Loucy (cell line): ENCODE results near the gene SORCS2.

Source experiments
- H2AFZ ChIP-seq: fragments of 200-600 bp; sonication (generic); 2 replicates; pipeline ENCODE4 v1.6.0; 2016; ENCODE audit warnings: antibody characterized with exemption, mild to moderate bottlenecking, low read length, moderate library complexity
- H3F3A ChIP-seq: fragments of 200-600 bp; 2 replicates; pipeline ENCODE4 v1.6.0; 2016; ENCODE audit warnings: antibody characterized with exemption, low read depth, mild to moderate bottlenecking
- H3K27me3 ChIP-seq: fragments of 200-600 bp; sonication (generic); 2 replicates; pipeline ENCODE4 v1.6.1; 2014; ENCODE audit warnings: low read length, mild to moderate bottlenecking; ENCODE audit not compliant: insufficient read depth, poor library complexity, severe bottlenecking
- H3K36me3 ChIP-seq: fragments of 200-600 bp; sonication (generic); 2 replicates; pipeline ENCODE4 v1.6.1; 2016; ENCODE audit warnings: low read length; ENCODE audit not compliant: insufficient read depth
- H3K4me1 ChIP-seq: fragments of 200-600 bp; sonication (generic); 2 replicates; pipeline ENCODE4 v1.5.1; 2014; ENCODE audit warnings: low read length, mild to moderate bottlenecking; ENCODE audit not compliant: insufficient read depth, poor library complexity, severe bottlenecking
- H3K4me2 ChIP-seq: fragments of 200-600 bp; sonication (generic); 2 replicates; pipeline ENCODE4 v1.6.0; 2014; ENCODE audit warnings: antibody characterized with exemption, low read length, low read depth, mild to moderate bottlenecking; ENCODE audit not compliant: poor library complexity, severe bottlenecking
- H3K4me3 ChIP-seq: fragments of 200-600 bp; sonication (generic); 2 replicates; pipeline ENCODE4 v1.5.1; 2014; ENCODE audit warnings: low read length, mild to moderate bottlenecking, mixed read lengths; ENCODE audit not compliant: poor library complexity, severe bottlenecking
- H3K79me2 ChIP-seq: fragments of 200-600 bp; sonication (generic); 2 replicates; pipeline ENCODE4 v1.6.1; 2014; ENCODE audit warnings: low read length; ENCODE audit not compliant: insufficient read depth
- H3K9ac ChIP-seq: fragments of 200-600 bp; sonication (generic); 2 replicates; pipeline ENCODE4 v1.6.0; 2014; ENCODE audit warnings: mild to moderate bottlenecking, low read depth, low read length, moderate library complexity; ENCODE audit not compliant: poor library complexity, severe bottlenecking
- H3K9me2 ChIP-seq: fragments of 200-600 bp; sonication (generic); replicated peaks from 2 replicates; pipeline ENCODE4 v1.6.1; 2016; ENCODE audit warnings: low read depth, low read length, mixed read lengths
- H3K9me3 ChIP-seq: fragments of 200-600 bp; sonication (generic); 2 replicates; pipeline ENCODE4 v1.6.1; 2014; ENCODE audit warnings: mild to moderate bottlenecking, antibody characterized with exemption, low read length, low read depth; ENCODE audit not compliant: insufficient read depth
- H4K20me1 ChIP-seq: fragments of 200-600 bp; sonication (generic); 2 replicates; pipeline ENCODE4 v1.6.0; 2014; ENCODE audit warnings: antibody characterized with exemption, low read length, mild to moderate bottlenecking; ENCODE audit not compliant: insufficient read depth, poor library complexity, severe bottlenecking
- EZH2phosphoT487 ChIP-seq: fragments of 200-600 bp; IDR thresholded peaks from 2 replicates; pipeline ENCODE4 v1.6.1; 2018; ENCODE audit warnings: antibody characterized with exemption, mild to moderate bottlenecking, moderate library complexity, borderline replicate concordance
- TF ChIP-seq, protein P1 (sequence below): fragments of 200-600 bp; sonication (generic); conservative IDR thresholded peaks from 2 replicates; pipeline ENCODE4 v1.5.1; 2014; ENCODE audit warnings: mild to moderate bottlenecking, antibody characterized with exemption, low read length

Gene SORCS2

DNA sequence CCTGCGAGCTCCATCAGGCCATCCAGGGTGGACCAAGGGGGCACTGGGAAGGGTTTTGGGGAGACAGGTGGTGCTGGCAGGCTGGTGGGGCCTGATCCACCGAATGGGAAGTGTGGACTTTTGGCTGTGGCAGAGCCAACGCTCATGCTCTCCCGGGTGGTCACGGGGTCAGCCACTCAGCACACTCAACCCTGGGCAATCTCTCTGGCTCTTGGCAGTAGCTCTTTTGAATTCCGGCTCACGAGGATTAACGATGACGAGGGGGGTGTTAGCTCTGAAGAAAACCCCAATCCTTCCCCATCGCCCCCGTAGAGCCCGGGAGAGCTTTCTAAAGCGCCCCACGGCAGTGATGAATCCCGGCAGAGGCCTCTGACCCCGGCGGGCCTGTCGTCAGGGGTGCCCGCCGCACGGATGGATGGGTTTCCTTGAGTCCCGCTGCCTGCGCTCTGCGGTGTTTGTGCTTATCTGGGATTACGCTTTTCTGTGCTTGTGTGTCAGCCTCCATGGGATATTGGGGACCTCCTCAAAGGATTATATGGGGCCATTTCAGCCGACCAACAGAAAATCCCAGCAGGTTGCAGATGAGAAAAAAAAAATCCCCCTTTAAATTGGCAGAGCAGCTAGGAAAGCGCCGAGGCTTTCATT, 399.2 kb downstream of the SORCS2 start:
- no peaks in the 10 kb centered on the region for H3K9me2 ChIP-seq
- no peaks in the 10 kb centered on the region for H3F3A ChIP-seq
- no peaks in the 10 kb centered on the region for H3K27me3 ChIP-seq
- H3K4me2 ChIP-seq = no peak overlapping the region
- peaks cover 4% of the 10 kb centered on the region; the same call in 1 of the 2 replicates for H3K9me3 ChIP-seq
- no peak overlapping the region for H3K9ac ChIP-seq
- no peaks in the 10 kb centered on the region for H4K20me1 ChIP-seq
- H3K4me1 ChIP-seq = no peaks in the 10 kb centered on the region
- H3K4me3 ChIP-seq = no peak overlapping the region
- H3K79me2 ChIP-seq = no peaks in the 10 kb centered on the region
- TF ChIP-seq, protein P1, sequence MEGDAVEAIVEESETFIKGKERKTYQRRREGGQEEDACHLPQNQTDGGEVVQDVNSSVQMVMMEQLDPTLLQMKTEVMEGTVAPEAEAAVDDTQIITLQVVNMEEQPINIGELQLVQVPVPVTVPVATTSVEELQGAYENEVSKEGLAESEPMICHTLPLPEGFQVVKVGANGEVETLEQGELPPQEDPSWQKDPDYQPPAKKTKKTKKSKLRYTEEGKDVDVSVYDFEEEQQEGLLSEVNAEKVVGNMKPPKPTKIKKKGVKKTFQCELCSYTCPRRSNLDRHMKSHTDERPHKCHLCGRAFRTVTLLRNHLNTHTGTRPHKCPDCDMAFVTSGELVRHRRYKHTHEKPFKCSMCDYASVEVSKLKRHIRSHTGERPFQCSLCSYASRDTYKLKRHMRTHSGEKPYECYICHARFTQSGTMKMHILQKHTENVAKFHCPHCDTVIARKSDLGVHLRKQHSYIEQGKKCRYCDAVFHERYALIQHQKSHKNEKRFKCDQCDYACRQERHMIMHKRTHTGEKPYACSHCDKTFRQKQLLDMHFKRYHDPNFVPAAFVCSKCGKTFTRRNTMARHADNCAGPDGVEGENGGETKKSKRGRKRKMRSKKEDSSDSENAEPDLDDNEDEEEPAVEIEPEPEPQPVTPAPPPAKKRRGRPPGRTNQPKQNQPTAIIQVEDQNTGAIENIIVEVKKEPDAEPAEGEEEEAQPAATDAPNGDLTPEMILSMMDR = no peak
- no peak for TF ChIP-seq EZH2phosphoT487
- no peaks in the 10 kb centered on the region for H3K36me3 ChIP-seq
- no peak overlapping the region for H2AFZ ChIP-seq

GRCh38 chr4:7593646-7594412, 401.5 kb downstream of the SORCS2 start:
- TF ChIP-seq, protein P1 = no peak
- TF ChIP-seq EZH2phosphoT487 = no peak
- no peaks in the 10 kb centered on the region for H4K20me1 ChIP-seq

GRCh38 chr4:7595934-7596461, 403.7 kb downstream of the SORCS2 start:
- Histone ChIP-seq H3K9me2 (no peaks in the 10 kb centered on the region), H3K4me2 (no peak overlapping the region), H3K9ac (no peak overlapping the region), H3F3A (no peaks in the 10 kb centered on the region), H3K9me3 (peaks cover 4% of the 10 kb centered on the region; the same call in 1 of the 2 replicates), H4K20me1 (no peaks in the 10 kb centered on the region), H3K36me3 (no peaks in the 10 kb centered on the region), H3K79me2 (no peaks in the 10 kb centered on the region), H3K4me1 (no peaks in the 10 kb centered on the region), H3K27me3 (no peaks in the 10 kb centered on the region), H2AFZ (no peak overlapping the region), H3K4me3 (no peak overlapping the region)
- TF ChIP-seq, protein P1 = no peak
- TF ChIP-seq EZH2phosphoT487 = no peak

More at GRCh38 chr4:7593646-7594412, 401.5 kb downstream of the SORCS2 start:
- H3K4me2 ChIP-seq = no peak overlapping the region
- no peaks in the 10 kb centered on the region for H3K9me2 ChIP-seq
- no peaks in the 10 kb centered on the region for H3K36me3 ChIP-seq
- H3F3A ChIP-seq = no peaks in the 10 kb centered on the region
- peaks cover 4% of the 10 kb centered on the region; the same call in 1 of the 2 replicates for H3K9me3 ChIP-seq
- no peak overlapping the region for H3K4me3 ChIP-seq
- no peak overlapping the region for H2AFZ ChIP-seq
- no peaks in the 10 kb centered on the region for H3K27me3 ChIP-seq
- no peaks in the 10 kb centered on the region for H3K79me2 ChIP-seq
- no peaks in the 10 kb centered on the region for H3K4me1 ChIP-seq
- no peak overlapping the region for H3K9ac ChIP-seq
